HG03066 (cell line): ENCODE data around the gene GABARAPL2.
"Not testable (repeated sequence)": the region's sequence is repeated elsewhere in the genome, so short reads cannot be mapped to it uniquely, and the experiment has no call there.

Experiments used
- ATAC-seq: cut with Tn5 transposase; IDR thresholded peaks from one replicate; pipeline ENCODE4 v1.9.1; 2021; ENCODE audit warnings: low read depth; ENCODE audit not compliant: unreplicated experiment

Gene GABARAPL2

GRCh38 chr16:75566040-75566757, at the start of gene GABARAPL2:
TSS of gene GABARAPL2 (plus strand) at chr16:75566379. CDS start at chr16:75566487, 108 bp downstream.
- peak; percentile 67 for ATAC-seq

GRCh38 chr16:75519175-75519574, 47.0 kb upstream of the GABARAPL2 start:
- no peak for ATAC-seq

- no peak for ATAC-seq
These were observed 40.0 kb upstream of the GABARAPL2 start for GRCh38 chr16:75526032-75526790.

GRCh38 chr16:75527825-75528299, 38.3 kb upstream of the GABARAPL2 start:
- ATAC-seq, result no peak

GRCh38 chr16:75529056-75529905, 36.9 kb upstream of the GABARAPL2 start:
- ATAC-seq, result no peak

- ATAC-seq, result no peak
These were observed 36.2 kb upstream of the GABARAPL2 start for GRCh38 chr16:75529959-75530358.

- no peak for ATAC-seq
These were observed 33.9 kb upstream of the GABARAPL2 start for GRCh38 chr16:75532142-75532765.

- ATAC-seq, result no peak
These were observed 33.4 kb upstream of the GABARAPL2 start for GRCh38 chr16:75532791-75533190.

GRCh38 chr16:75534560-75535205, 31.5 kb upstream of the GABARAPL2 start:
- ATAC-seq, result no peak

GRCh38 chr16:75535211-75535843, 30.9 kb upstream of the GABARAPL2 start:
- ATAC-seq, result no peak

GRCh38 chr16:75535901-75536300, 30.3 kb upstream of the GABARAPL2 start, which contains the start of gene CHST5:
TSS of gene CHST5 (minus strand) at chr16:75536108. CDS start at chr16:75530384, 5,724 bp downstream.
- no peak for ATAC-seq

- ATAC-seq, result no peak
These were observed 28.4 kb upstream of the GABARAPL2 start for GRCh38 chr16:75537776-75538175.

- not testable (repeated sequence) for ATAC-seq
These were observed 27.2 kb upstream of the GABARAPL2 start for GRCh38 chr16:75538882-75539565.

GRCh38 chr16:75541236-75541635, 24.9 kb upstream of the GABARAPL2 start:
- ATAC-seq, result no peak

GRCh38 chr16:75542462-75542861, 23.7 kb upstream of the GABARAPL2 start:
- ATAC-seq, result not testable (repeated sequence)

GRCh38 chr16:75545879-75546278, 20.3 kb upstream of the GABARAPL2 start:
- not testable (repeated sequence) for ATAC-seq

GRCh38 chr16:75546293-75546692, 19.9 kb upstream of the GABARAPL2 start:
- no peak for ATAC-seq

GRCh38 chr16:75548456-75548855, 17.7 kb upstream of the GABARAPL2 start:
- ATAC-seq, result not testable (repeated sequence)

- ATAC-seq, result peak; percentile 85
These were observed 15.9 kb upstream of the GABARAPL2 start for GRCh38 chr16:75550211-75550662.
